ENCODE measurements around the gene EXD2. TPM values are rescaled to one million over a fixed set of nuclear protein-coding genes. Genes with fewer than 3 reads are reported as not detected.
"Not testable (repeated sequence)": the region's sequence is repeated elsewhere in the genome, so short reads cannot be mapped to it uniquely, and the experiment has no call there.

The EXD2 gene
- 16.7 and 17.4 TPM in 2 replicates for total RNA-seq (2014; rRNA removed; shearing (Covaris generic))
- polyA plus RNA-seq (2015; cell fraction: cytosol; rRNA removed): 11.5 and 13.8 TPM in 2 replicates
- 11.7 and 20.2 TPM in 2 replicates for polyA plus RNA-seq (2015; cell fraction: nucleus; rRNA removed)

GRCh38 chr14:69191340-69192111 lies at the start of gene EXD2:
Gene EXD2, plus strand, starts transcription at chr14:69191498. Its CDS starts 17,973 bp downstream, at chr14:69209471.
- DNase-seq (ENCODE audit: low read depth, low spot score): peak; percentile 88
- in situ Hi-C loops (cut with HindIII; ENCODE audit: low pct_unique_long_range_greater_than_20kb, low sequenced_read_pairs): no loop called here

GRCh38 chr14:69141550-69141949 lies 49.7 kb upstream of the EXD2 start:
- in situ Hi-C loops (cut with HindIII; ENCODE audit: low pct_unique_long_range_greater_than_20kb, low sequenced_read_pairs): no loop called here

GRCh38 chr14:69142101-69142500 lies 49.2 kb upstream of the EXD2 start:
- in situ Hi-C loops (cut with HindIII; ENCODE audit: low pct_unique_long_range_greater_than_20kb, low sequenced_read_pairs): no loop called here
- no peak for DNase-seq (ENCODE audit: low read depth, low spot score)

More at GRCh38 chr14:69141550-69141949, 49.7 kb upstream of the EXD2 start:
- no peak for DNase-seq (ENCODE audit: low read depth, low spot score)

- in situ Hi-C loops (cut with HindIII; ENCODE audit: low pct_unique_long_range_greater_than_20kb, low sequenced_read_pairs): no loop called here
- no peak for DNase-seq (ENCODE audit: low read depth, low spot score)
Observed at GRCh38 chr14:69149461-69150244, 41.6 kb upstream of the EXD2 start.

GRCh38 chr14:69151458-69152180 lies 39.7 kb upstream of the EXD2 start:
- in situ Hi-C loops (cut with HindIII; ENCODE audit: low pct_unique_long_range_greater_than_20kb, low sequenced_read_pairs): no loop called here
- DNase-seq (ENCODE audit: low read depth, low spot score): peak; percentile 47

GRCh38 chr14:69152181-69152901 lies 39.0 kb upstream of the EXD2 start:
- in situ Hi-C loops (cut with HindIII; ENCODE audit: low pct_unique_long_range_greater_than_20kb, low sequenced_read_pairs): no loop called here
- peak; percentile 35 for DNase-seq (ENCODE audit: low read depth, low spot score)

- in situ Hi-C loops (cut with HindIII; ENCODE audit: low pct_unique_long_range_greater_than_20kb, low sequenced_read_pairs): no loop called here
- no peak for DNase-seq (ENCODE audit: low read depth, low spot score)
Observed at GRCh38 chr14:69152902-69153151, 38.5 kb upstream of the EXD2 start, which contains the start of gene DCAF5. Gene DCAF5, minus strand, starts transcription at chr14:69153119. Its CDS starts 141 bp downstream, at chr14:69152978.

GRCh38 chr14:69153152-69153872 lies 38.0 kb upstream of the EXD2 start:
- DNase-seq (ENCODE audit: low read depth, low spot score): peak; percentile 94
- in situ Hi-C loops (cut with HindIII; ENCODE audit: low pct_unique_long_range_greater_than_20kb, low sequenced_read_pairs): no loop called here

GRCh38 chr14:69153873-69154270 lies 37.4 kb upstream of the EXD2 start:
- DNase-seq (ENCODE audit: low read depth, low spot score): peak; percentile 21
- in situ Hi-C loops (cut with HindIII; ENCODE audit: low pct_unique_long_range_greater_than_20kb, low sequenced_read_pairs): no loop called here

- in situ Hi-C loops (cut with HindIII; ENCODE audit: low pct_unique_long_range_greater_than_20kb, low sequenced_read_pairs): no loop called here
- DNase-seq (ENCODE audit: low read depth, low spot score): peak; percentile 79
Observed at GRCh38 chr14:69154779-69155178, 36.5 kb upstream of the EXD2 start.

GRCh38 chr14:69156224-69156623 lies 35.1 kb upstream of the EXD2 start:
- DNase-seq (ENCODE audit: low read depth, low spot score): no peak
- in situ Hi-C loops (cut with HindIII; ENCODE audit: low pct_unique_long_range_greater_than_20kb, low sequenced_read_pairs): no loop called here

GRCh38 chr14:69161590-69161989 lies 29.7 kb upstream of the EXD2 start:
- in situ Hi-C loops (cut with HindIII; ENCODE audit: low pct_unique_long_range_greater_than_20kb, low sequenced_read_pairs): no loop called here
- DNase-seq (ENCODE audit: low read depth, low spot score): no peak

- in situ Hi-C loops (cut with HindIII; ENCODE audit: low pct_unique_long_range_greater_than_20kb, low sequenced_read_pairs); DNase-seq (ENCODE audit: low read depth, low spot score): not testable (repeated sequence)
Observed at GRCh38 chr14:69165787-69166186, 25.5 kb upstream of the EXD2 start.

- no peak for DNase-seq (ENCODE audit: low read depth, low spot score)
- in situ Hi-C loops (cut with HindIII; ENCODE audit: low pct_unique_long_range_greater_than_20kb, low sequenced_read_pairs): no loop called here
Observed at GRCh38 chr14:69170839-69171238, 20.5 kb upstream of the EXD2 start.

- no peak for DNase-seq (ENCODE audit: low read depth, low spot score)
- in situ Hi-C loops (cut with HindIII; ENCODE audit: low pct_unique_long_range_greater_than_20kb, low sequenced_read_pairs): no loop called here
Observed at GRCh38 chr14:69171569-69171968, 19.7 kb upstream of the EXD2 start.

- no peak for DNase-seq (ENCODE audit: low read depth, low spot score)
- in situ Hi-C loops (cut with HindIII; ENCODE audit: low pct_unique_long_range_greater_than_20kb, low sequenced_read_pairs): no loop called here
Observed at GRCh38 chr14:69175130-69175529, 16.2 kb upstream of the EXD2 start.

GRCh38 chr14:69181491-69181890 lies 9.8 kb upstream of the EXD2 start:
- in situ Hi-C loops (cut with HindIII; ENCODE audit: low pct_unique_long_range_greater_than_20kb, low sequenced_read_pairs): no loop called here
- DNase-seq (ENCODE audit: low read depth, low spot score): no peak
